ENCODE data around the gene ATP2B3. TPM values are rescaled to one million over a fixed set of nuclear protein-coding genes. Genes with fewer than 3 reads are reported as not detected.

The ATP2B3 gene
- total and polyA plus RNA-seq, 9 of the 15 experiments (the other 6 are each of a cell fraction or from before 2014, with no cell fraction given): 0.04 TPM; not detected in 8

- TF ChIP-seq ESRRA (IDR thresholded peaks at IDR 0.05; ENCODE audit: borderline replicate concordance, low read depth) (peak; percentile 30; the same call in 1 of the 2 replicates), ZNF699 (CRISPR knock-in tag; IDR thresholded peaks at IDR 0.05; ENCODE audit: insufficient replicate concordance) (no peak), SNIP1 (IDR thresholded peaks at IDR 0.05; ENCODE audit: low read depth) (no peak), NFXL1 (CRISPR knock-in tag; IDR thresholded peaks at IDR 0.05) (no peak), RBM34 (IDR thresholded peaks at IDR 0.05; ENCODE audit: borderline replicate concordance, insufficient read depth, low read length) (no peak), SMC3 (conservative IDR thresholded peaks at IDR 0.05; ENCODE audit: insufficient read depth, low read depth, low read length) (peak; percentile 47; the same call in 1 of the 2 replicates), RHOXF2B (CRISPR knock-in tag; conservative IDR thresholded peaks at IDR 0.05) (no peak), MNT (conservative IDR thresholded peaks at IDR 0.05) (no peak; a peak in 1 of 4 replicates), LCOR (CRISPR knock-in tag; IDR thresholded peaks at IDR 0.05) (no peak), CSDE1 (IDR thresholded peaks at IDR 0.05) (no peak), ZHX1 (conservative IDR thresholded peaks at IDR 0.05; ENCODE audit: low read length) (no peak), HES1 (IDR thresholded peaks at IDR 0.05; ENCODE audit: low read depth) (no peak), CCNT2 (IDR thresholded peaks at IDR 0.05; ENCODE audit: borderline replicate concordance, extremely low read depth, insufficient read length, low read depth, low read length) (no peak), EGR1 (conservative IDR thresholded peaks at IDR 0.05) (no peak), TAF1 (IDR thresholded peaks at IDR 0.05; ENCODE audit: control insufficient read depth, extremely low read depth, insufficient read depth, low read length, severe bottlenecking) (peak; percentile 52), KLF10 (CRISPR knock-in tag; IDR thresholded peaks at IDR 0.05) (no peak), SMAD2 (IDR thresholded peaks at IDR 0.05; ENCODE audit: low read depth, low read length) (no peak), ZNF280A (IDR thresholded peaks at IDR 0.05; ENCODE audit: low read depth, partially characterized antibody) (no peak), RBM14 (IDR thresholded peaks at IDR 0.05; ENCODE audit: borderline replicate concordance, insufficient read depth, low read depth, low read length) (no peak), DNMT1 (IDR thresholded peaks at IDR 0.05) (no peak)
Measured at GRCh38 chrX:153470411-153471363, 46.8 kb upstream of the ATP2B3 start, which contains the start of gene HAUS7 (continued).

Measured in K562 (cell line).